Ureter (tissue), 1 donor: Measurements from ENCODE around the gene ZNF444. TPM values are rescaled to one million over a fixed set of nuclear protein-coding genes. Genes with fewer than 3 reads are reported as not detected.

Source experiments
- DNase-seq: peaks from one replicate; pipeline ENCODE4 v3.0.0-alpha.2; 2020; ENCODE audit warnings: low spot score
- total RNA-seq: library from RNA; stranded (reverse); gene quantifications from one replicate; pipeline ENCODE4 v1.2.4, GENCODE V29; 2023
- donor health status: DM: yes; HTN: yes; CAD: no.

The ZNF444 gene
- total RNA-seq, 1 donor from 2014 or later, result 25.8 TPM

DNA sequence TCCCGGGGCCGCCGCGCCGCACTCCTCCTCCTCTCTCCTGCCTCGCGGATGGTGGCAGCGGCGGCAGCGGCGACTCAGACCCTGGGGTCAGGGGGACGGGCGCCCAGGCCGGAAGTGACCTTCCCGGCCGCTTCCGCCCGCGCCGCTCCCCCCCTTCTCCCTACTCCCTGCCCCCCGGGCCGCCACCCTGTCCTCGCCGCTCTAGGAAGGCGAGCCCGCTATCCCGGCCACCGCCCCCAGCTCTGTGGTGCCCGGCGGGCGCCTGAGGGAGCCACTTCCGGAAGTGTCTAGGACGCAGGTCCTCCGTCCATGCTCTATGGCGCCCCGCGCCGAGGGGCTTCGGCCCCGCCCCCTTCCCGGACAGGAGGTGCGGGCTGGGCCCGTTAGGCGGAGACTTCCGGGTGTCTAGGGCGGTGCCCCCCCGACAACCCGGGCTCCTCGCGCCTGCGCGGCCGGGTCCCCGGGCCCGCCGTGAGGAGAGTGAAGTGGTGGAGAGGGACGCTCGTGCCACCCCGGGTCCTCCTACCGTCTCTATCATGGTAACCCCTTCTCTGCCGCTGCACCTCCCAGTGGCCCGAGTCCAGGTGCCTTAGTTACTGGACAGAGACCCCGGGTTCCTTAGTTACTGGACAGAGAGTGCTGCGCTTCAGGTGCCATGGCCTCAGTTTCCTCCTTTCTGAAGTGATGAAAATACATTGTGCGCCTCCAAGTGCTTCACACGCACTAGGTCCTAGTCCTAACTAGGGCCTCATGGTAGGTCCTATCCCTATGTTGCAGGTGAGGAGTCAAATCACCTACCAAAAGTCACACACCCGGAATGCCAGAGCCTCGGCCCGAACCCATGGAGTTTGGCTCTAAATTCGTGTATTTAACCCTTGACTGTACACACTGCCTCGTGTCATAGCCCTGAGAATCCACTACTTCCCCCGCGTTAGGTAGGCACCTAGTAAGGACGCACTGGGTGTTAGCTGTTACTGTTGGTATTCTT is 19.6 kb upstream of the ZNF444 start, which contains the start of gene ZNF787:
Gene ZNF787, minus strand, starts transcription at position 116 of the 988 bp plus-strand sequence. CDS start 18,078 bp downstream, outside the sequence.
- peak; percentile 99 for DNase-seq

DNA sequence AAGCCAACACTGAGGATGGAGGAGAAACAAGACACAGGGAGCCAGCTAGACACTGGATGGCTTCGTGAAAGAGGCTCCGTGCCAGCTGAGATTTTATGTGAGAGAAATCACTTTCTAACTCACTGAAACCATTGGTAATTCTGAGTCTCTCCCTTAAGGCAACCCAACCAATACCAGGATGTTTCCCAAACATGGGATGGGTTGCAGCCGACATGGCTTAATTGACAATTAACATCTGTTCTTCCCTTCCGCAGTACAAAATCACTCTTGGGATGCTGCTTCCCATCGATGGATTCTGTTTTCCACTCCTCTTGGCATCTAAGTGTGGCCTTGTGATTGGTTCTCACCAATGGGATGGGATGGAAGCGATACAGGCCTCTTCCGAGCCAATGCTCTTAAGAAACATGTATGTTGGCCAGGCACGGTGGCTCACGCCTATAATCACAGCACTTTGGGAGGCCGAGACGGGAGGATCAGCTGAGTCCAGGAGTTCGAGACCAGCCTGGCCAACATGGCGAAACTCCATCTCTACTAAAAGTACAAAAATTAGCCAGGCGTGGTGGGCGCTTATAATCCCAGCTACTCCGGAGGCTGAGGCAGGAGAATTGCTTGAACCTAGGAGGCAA is 17.7 kb upstream of the ZNF444 start:
- DNase-seq, result no peak

DNA sequence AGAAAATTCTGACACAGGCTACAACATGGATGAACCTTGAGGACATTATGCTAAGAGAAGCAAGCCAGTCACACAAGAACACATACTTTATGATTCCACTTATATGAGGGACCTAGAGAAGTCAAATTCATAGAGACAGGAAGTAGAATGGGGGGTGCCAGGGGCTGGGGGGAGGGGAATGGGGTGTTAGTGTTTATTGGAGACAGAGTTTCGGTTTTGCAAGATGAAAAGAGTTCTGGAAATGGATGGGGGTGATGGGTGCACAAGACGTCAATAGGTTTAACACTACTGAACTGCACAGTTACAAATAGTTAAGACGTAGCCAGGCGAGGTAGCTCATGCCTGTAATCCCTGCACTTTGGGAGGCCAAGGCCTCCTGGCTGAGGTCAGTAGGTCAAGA is 16.5 kb upstream of the ZNF444 start:
- DNase-seq, result no peak

DNA sequence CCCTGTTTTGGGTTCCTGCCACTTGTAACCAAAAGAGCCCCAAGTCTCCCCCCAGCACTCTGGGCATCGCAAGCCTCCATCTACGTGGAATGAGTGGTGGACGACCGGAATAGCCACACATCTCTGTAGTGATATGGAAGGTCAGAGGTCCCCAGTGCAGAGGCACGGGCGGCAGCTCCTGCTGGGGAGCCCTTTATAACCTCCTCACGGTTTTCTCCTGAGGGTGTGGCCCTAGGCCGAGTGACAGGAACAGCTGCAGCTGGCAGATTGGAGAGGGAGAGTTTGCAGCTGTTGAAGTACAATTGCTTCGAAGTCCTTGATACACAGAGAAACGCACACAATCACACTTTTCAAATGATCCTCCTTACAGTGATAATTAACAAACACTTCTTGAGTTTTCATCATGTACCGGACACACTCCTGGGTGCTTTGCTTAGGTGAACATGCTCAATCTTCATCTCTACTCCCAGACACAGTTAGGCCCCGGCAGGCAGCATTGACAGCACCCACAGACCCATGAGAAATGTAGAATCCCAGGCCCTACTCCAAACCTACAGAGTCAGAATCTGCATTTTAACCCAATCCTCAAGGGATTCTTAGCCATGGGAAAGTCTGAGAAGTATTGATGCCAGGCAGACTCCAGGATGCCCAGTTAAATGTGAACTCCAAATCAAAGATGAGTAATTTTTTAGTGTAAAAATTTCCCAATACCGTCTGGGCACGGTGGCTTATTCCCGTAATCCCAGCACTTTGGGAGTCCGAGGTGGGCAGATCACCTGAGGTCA is 15.1 kb upstream of the ZNF444 start:
- no peak for DNase-seq

DNA sequence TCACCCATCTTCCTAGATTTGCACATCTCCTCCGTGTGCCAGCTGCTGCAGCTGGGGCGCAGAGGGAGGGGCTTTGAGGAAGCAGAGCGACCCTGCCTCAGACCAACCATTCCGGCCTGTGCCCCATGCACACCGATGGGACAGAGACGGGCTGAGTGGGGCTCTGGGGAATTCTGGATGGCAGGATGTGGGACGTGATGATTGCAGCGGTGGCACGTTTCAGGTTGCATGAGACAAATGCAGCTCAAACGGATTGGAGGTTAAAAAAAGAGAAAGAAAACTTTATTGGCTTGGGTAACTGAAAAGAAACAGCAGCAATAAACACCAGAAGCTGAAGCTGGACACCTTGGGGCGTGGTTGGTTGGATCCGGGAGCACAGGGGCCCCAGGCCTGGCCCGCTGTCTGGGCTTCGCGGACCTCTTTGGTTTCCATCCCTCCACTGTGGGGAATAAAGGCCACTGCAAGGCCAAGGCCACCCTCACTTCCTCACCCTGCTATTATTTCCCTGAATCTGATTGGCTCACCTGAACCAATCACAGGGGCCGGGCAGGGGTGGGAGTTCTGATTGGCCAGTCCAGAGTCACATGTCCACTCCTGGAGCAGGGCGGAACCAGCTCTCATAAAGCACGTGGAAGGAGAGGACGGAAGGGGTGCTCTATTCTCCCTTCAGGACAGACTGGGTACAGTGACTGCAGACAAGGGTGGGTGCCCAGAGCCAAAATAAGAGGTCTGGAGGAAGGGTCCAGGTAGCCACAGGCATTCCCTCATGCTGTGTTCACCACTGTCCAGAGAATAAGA is 13.9 kb upstream of the ZNF444 start:
- DNase-seq, result no peak

DNA sequence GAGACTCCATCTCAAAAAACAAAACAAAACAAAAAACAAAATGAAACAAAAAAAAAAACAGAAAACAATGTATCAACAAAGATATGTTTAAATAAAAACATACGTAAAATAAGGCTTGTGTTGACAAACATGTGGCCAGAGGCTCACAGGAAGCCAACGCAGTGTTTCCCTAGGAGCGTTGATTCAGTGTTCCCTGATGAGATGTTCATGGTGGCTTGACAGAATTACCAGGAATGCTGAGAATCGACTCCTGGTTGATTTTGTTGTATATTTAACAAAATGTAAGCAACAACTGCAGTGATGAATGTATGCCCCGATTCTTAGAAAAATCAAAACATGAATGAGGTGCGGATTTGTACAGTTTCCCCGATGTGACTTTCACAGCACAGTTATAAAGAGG is 11.1 kb upstream of the ZNF444 start:
- no peak for DNase-seq

DNA sequence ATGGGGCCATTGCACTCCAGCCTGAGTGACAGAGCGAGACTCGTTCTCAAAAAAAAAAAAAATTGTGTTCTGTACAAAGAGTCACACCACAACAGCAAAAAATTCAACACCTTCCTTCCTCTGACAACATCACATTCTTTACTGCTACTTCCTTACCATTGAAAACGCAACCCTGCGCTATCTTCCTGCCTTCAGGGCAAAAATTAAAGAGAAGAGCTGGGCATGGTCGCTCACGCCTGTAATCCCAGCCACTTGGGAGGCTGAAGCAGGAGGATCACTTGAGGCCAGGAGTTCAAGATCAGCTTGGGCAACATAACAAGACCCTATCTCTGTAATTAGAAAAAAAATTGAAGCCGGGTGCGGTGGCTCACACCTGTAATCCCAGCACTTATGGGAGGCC is 9.4 kb upstream of the ZNF444 start:
- no peak for DNase-seq

DNA sequence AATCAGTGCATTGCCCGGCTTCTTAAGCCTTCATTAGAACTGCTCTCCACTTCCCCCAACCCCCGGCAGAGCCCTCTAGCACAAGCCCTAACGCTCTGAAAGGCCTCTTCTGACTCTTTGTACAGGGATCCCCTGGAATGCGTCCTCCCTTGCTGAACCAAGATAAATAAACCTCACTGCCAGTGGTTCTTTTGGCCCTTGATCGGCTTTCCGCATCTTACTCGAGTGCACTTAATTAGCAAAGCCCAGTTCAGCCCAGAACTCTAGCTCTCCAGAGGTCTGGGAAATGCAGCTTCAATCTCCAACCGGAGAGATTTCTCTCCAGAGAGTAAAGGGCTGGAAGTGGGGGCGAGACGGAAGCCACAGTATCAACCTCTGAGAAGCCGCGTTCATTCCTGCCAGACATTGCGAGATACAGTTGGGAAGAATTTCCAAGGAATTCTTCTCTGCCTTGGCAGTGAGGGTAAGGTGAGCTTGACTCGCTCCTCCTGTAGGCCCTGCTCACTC is 8.7 kb upstream of the ZNF444 start:
- DNase-seq, result no peak

DNA sequence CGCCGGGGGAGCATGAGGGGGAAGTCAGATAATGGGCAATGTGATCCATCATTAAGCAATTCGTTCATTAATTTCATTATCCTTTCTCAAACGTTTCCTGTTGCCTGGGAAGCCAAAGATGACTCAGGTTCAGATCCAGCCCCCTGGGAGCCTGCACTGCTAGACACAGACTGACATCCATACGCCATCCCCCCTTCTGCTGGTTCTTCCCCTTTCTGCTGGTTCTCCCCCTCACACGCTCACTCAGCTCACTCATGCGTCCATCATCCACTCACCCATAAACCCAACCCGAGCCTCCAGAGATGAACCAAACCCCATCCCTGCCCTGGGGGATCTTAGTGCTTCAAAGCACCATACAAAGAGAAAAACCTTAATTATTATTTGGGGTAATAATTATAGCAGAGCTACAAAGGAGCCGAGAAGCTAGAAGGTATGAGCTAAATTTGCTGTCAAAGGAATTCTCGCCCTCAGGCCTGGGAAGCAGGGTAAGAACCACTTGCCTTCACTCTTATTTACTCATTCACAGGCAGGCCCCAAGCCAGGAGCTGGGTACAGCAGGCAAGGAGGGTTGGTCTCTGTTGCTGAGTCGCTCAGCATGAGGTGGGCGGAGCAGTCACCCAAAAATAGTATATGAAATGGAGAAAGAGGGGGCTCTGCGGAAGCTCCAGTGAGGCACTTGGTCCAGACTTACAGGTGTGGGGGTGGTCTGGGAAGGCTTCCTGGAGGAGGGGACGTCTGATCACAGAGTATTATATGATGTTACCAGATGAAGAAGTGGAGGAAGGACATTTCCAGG is 7.0 kb upstream of the ZNF444 start:
- no peak for DNase-seq

DNA sequence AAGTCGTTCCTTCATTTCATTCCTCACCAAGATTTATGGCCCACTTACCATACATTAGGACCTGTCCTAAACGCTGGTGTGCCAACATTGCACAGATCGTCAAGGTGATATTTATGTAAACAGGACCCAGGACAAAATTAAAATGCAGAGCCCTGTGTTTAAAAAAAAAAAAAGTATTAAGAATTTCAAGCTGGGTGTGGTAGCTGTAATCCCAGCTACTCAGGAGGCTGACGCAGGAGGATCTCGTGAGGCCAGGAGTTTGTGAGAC is 6.5 kb upstream of the ZNF444 start:
- DNase-seq, result no peak

DNA sequence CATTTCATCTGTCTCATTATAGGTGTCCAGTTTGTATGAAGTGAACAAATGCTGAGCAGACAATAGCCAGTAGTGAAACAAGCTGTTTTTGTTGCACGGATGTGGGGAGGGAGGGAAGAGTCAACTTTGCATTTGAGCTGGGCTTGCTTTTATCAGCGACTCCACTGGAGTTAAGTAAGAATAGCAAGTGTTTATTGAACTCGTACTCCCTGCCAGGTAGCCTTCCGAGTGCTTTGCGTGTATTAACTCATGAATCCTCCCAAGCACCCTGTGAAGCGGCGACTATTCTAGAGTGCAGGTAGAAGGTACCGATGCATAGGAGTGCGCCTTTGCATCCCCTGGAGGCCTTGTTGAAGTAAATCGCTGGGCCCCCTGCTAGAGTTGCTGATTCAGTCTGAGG is 4.7 kb upstream of the ZNF444 start:
- no peak for DNase-seq

DNA sequence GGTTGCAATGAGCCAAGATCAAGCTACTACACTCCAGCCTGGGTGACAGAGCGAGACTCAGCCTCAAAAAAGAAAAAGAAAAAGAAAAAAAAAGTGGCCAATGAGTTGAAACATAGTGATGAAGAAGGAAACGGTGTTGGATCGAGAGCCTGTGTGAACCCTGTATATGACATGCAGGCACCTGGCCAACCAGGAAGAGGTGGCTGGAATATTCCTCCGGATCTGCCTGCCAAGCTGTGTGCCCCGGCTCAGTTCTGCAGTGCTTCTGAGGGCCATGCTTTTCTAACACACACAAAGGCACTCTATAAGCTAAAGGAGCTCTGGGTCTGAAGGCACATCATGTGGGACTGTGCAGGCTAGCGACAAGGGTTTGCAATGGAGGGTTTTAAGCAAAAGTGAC is 3.7 kb upstream of the ZNF444 start:
- peak; percentile 68 for DNase-seq

DNA sequence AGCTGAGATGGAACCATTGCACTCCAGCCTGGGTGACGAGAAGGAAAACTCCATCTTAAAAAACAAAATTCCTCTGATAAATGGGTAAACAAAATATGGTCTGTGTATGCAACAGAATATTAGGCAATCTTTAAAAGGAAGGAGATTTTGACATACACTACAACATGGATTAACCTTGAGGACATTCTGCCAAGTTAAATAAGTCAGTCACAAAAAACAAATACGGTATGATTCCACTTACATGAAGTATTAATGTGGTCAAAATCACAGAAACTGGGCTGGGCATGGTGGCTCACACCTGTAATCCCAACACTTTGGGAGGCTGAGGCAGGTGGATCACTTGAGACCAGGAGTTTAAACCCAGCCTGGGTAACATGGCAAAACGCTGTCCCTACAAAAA is 3.0 kb upstream of the ZNF444 start:
- no peak for DNase-seq

DNA sequence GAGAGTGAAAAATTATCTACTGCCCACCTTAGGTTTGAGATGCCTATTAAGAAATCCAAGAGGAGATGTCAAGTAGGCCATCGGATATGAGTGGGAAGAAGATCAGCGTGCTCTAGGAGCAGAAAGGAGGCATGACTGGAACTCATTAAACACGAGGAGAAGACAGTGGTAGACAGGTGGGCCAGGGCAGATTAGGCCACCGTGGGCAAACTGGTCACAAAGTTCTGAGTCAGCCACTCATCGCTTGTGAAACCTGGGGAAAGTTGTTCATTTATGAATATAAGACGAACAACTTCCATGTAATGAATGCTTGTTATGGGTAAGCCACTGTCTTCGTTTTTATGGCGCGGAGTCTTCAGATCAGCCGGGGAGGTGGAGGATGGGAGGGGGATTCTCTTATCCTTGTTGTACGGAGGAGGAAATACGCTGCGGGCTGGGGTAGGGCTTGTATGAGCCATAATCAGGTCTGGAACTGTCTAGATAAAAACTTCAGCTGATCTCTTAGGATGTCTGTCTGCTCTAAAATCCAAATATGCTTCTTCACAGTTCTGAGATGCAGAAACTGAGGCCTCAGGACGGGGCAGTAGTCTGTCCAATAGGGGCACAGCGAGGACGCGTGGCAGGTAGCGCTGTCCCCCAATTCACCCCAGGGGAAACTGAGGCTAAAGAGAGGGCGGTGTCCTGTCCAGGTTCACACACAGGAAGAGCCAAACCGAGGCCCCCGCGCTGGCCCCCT is 1.1 kb upstream of the ZNF444 start:
- DNase-seq, result no peak

DNA sequence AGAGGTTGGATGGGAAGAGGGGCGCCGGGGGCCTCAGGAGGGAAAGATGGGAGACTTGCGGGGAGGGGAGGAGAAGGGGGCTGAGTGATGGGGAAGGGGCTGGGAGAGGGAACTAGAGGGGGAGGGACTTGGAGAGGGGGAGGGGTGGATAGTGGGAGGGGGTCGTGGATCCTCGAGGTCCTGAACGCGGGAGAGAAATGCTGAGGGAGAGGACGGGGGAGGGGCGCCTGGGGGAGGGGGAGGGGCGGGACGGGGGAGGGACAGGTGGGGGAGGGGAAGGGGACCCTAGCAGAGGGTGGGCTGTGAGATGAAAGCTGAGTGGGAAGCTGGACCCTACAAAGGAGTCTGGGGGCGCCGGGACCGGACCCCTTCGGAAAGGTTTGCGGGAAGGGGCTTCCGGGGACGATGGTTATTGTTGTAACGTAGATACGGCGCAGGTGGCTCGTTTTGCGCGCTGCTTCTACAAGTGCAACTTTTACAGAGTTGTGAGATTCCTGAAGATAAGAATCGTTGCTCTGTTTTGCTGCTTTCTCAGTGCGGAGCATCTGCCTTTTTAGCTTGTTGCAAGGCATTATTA is 418 bp downstream of the ZNF444 start:
- DNase-seq, result no peak

DNA sequence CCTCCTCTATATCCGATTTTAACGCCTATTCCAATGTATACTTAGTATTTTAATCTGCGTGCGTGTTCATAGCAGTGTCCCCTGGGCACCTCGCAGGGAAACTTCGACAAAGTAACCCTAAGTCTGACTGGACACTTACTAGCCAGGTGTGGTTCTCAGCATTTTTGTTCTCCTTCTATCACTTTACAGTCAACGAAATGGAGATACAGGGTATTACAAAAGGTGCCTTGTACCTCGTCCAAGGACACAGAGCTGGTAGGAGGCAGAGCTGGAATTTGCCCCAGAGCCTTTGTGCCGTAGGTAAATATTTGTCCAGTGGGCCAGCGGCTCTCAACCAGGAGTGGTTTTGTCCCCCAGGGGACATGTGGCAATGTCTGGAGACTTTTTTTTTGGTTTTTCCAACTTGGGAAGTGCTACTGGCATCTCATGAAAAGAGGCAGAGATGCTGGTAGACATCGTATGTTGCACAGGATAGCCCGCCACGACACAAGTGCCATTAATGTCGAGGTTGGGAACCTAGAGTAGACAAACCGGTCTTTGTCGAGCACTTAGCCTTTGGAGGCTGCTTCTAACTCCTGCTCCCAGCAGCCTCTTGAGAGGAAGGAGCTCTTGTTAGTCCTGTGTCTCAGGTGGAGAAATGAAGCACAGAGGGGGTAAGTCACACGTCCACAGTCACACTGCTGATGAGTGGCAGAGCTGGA is 1.1 kb downstream of the ZNF444 start:
- DNase-seq, result no peak

DNA sequence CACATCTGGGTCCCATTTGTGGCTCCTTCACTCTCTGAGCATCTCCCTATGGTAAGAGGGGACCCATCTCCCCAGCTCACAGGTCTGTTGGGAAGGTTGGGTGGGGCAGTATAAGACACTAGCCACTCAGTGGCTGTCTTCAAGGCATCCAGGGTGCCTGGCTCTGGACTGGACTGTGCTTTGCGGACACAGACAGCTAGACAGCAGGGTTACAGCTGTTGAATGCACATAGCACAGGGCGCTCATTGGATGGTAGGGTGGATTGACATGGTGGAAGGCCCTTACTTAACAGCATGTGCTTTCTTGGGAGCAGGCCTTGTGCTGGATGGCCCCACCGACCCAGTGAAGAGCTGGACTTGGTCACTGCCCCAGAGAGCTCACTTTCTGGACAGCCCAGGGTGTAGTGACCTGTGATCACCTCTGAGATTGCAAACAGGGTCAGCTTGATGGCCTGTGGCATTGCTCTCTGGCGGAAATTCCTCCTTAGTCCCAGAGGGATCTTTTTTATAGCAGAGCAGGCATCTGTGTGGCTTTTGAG is 1.9 kb downstream of the ZNF444 start:
- DNase-seq, result no peak

DNA sequence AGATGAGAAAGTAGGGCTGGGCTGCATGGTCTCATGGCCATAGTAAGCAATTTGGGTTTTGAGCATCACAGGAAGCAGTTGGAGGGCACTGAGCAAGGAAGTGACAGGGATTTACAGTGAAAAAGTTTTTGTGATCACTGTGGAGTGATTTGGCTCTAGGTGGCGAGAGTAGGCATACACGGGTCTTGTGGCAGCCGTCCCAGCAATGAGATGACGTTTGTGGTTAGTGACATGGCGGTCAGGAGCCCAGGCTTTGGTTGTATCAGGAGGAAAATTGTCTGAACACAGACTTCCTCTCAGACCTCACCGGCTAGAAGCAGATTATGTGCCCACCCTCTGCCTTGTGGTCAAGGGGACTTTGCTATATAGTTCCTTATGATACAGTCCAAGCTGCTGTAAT is 3.3 kb downstream of the ZNF444 start:
- DNase-seq, result no peak

DNA sequence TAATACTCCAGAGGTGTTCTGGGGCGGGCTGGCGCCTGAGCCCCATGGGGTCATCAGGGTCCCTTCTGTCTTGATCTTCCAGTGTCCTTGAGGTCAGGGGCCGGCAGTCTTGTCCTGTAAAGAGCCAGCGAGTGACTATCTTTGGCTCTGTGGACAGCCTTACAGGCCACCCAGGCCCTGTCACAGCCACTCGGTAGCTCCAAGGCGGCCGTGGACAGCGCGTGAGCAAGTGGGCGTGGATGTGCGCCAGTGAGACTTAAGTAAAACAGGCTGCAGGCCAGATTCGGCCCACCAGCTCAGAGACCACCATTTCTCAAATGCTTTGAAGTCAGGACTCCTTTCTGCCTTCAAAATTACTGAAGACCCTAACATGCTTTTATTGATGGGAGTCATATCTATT is 3.7 kb downstream of the ZNF444 start:
- DNase-seq, result no peak
